GM18511 (cell line): ENCODE measurements around the gene ERCC2.
"Not testable (repeated sequence)": the region's sequence is repeated elsewhere in the genome, so short reads cannot be mapped to it uniquely, and the experiment has no call there.

Experiments
- ATAC-seq: cut with Tn5 transposase; IDR thresholded peaks from one replicate; pipeline ENCODE4 v1.9.1; 2021; ENCODE audit warnings: mild to moderate bottlenecking, moderate library complexity; ENCODE audit not compliant: unreplicated experiment

Gene ERCC2

GRCh38 chr19:45340232-45340898 is 30.0 kb downstream of the ERCC2 start, which contains the start of gene KLC3:
Gene KLC3, plus strand, starts transcription at chr19:45340750. Its CDS starts 4,792 bp downstream, at chr19:45345542.
- no peak for ATAC-seq

GRCh38 chr19:45339629-45340028 is 30.7 kb downstream of the ERCC2 start:
- no peak for ATAC-seq

GRCh38 chr19:45336696-45337251 is 33.6 kb downstream of the ERCC2 start:
- no peak for ATAC-seq

GRCh38 chr19:45334881-45335280 is 35.5 kb downstream of the ERCC2 start:
- ATAC-seq = not testable (repeated sequence)

- ATAC-seq = no peak
These were observed 36.6 kb downstream of the ERCC2 start for GRCh38 chr19:45333609-45334303.

- no peak for ATAC-seq
These were observed 39.0 kb downstream of the ERCC2 start for GRCh38 chr19:45331411-45331810.

- no peak for ATAC-seq
These were observed 42.8 kb downstream of the ERCC2 start for GRCh38 chr19:45327404-45328143.

GRCh38 chr19:45324349-45324907 is 45.9 kb downstream of the ERCC2 start:
- ATAC-seq = no peak

GRCh38 chr19:45323671-45324081 is 46.7 kb downstream of the ERCC2 start:
- ATAC-seq = no peak

- ATAC-seq = no peak
These were observed 47.6 kb downstream of the ERCC2 start, which contains the start of gene CKM for GRCh38 chr19:45322744-45323281. Gene CKM, minus strand, starts transcription at chr19:45322875. Its CDS starts 3,162 bp downstream, at chr19:45319713.

- no peak for ATAC-seq
These were observed 48.1 kb downstream of the ERCC2 start for GRCh38 chr19:45322311-45322710.

- ATAC-seq = no peak
These were observed 48.5 kb downstream of the ERCC2 start for GRCh38 chr19:45321848-45322247.

- no peak for ATAC-seq
These were observed 49.2 kb downstream of the ERCC2 start for GRCh38 chr19:45320997-45321775.

GRCh38 chr19:45315304-45315703 is 55.1 kb downstream of the ERCC2 start:
- no peak for ATAC-seq

- ATAC-seq = no peak
These were observed 55.6 kb downstream of the ERCC2 start for GRCh38 chr19:45314708-45315245.

GRCh38 chr19:45312285-45312684 is 58.1 kb downstream of the ERCC2 start:
- ATAC-seq = not testable (repeated sequence)

GRCh38 chr19:45311621-45312020 is 58.8 kb downstream of the ERCC2 start:
- no peak for ATAC-seq

GRCh38 chr19:45309322-45309721 is 61.1 kb downstream of the ERCC2 start:
- ATAC-seq = not testable (repeated sequence)

- no peak for ATAC-seq
These were observed 63.0 kb downstream of the ERCC2 start for GRCh38 chr19:45307361-45307760.
